Lower leg skin (tissue), 4 donors: ENCODE results near the gene ISCA1. TPM values are rescaled to one million over a fixed set of nuclear protein-coding genes. Genes with fewer than 3 reads are reported as not detected.
"Not testable (repeated sequence)": the region's sequence is repeated elsewhere in the genome, so short reads cannot be mapped to it uniquely, and the experiment has no call there.

ENCODE experiments used
- DNase-seq, 2 donors: peaks; one replicate each; pipeline ENCODE4 v3.0.0-alpha.2; 2019; ENCODE audit warnings: low spot score in 2 of 2
- H3K4me3 ChIP-seq: fragments of 200-600 bp; sonication (generic); 2 replicates; pipeline ENCODE4 v1.5.1; 2017; ENCODE audit warnings: mild to moderate bottlenecking, low read depth; ENCODE audit not compliant: poor library complexity, severe bottlenecking
- CTCF ChIP-seq, 3 donors: fragments of 450-650 bp; IDR thresholded peaks; one replicate each; pipeline ENCODE4 v1.5.1; 2016; ENCODE audit warnings: antibody characterized with exemption in 3 of 3, mild to moderate bottlenecking in 3 of 3, moderate library complexity in 2 of 3
- POLR2A ChIP-seq, 2 donors: fragments of 450-650 bp; IDR thresholded peaks; one replicate each; pipeline ENCODE4 v1.6.1; 2016 to 2017; ENCODE audit warnings: antibody characterized with exemption in 2 of 2, mild to moderate bottlenecking in 1 of 2, moderate library complexity in 1 of 2
- WGBS, 2 donors: methylation state at CpG; one replicate each; pipeline ENCODE4 v1.1.5; 2018; 5-methylcytosine and 5-hydroxymethylcytosine counted together
- intact Hi-C: fragments of 100-400 bp; cut with DNase I; formaldehyde crosslinking; loops from one replicate; pipeline ENCODE4 v1.15.0; 2023; ENCODE audit warnings: low total_unique reads
- total RNA-seq, 4 donors: library from RNA; depleted of rRNA; stranded (reverse); fragments of >200 nt; gene quantifications; one replicate each; pipeline ENCODE4 v1.1.0, GENCODE V29; 2016

The ISCA1 gene
- total RNA-seq, 4 donors from 2014 or later: 24.1 to 36.1 (median 27.6) TPM

DNA sequence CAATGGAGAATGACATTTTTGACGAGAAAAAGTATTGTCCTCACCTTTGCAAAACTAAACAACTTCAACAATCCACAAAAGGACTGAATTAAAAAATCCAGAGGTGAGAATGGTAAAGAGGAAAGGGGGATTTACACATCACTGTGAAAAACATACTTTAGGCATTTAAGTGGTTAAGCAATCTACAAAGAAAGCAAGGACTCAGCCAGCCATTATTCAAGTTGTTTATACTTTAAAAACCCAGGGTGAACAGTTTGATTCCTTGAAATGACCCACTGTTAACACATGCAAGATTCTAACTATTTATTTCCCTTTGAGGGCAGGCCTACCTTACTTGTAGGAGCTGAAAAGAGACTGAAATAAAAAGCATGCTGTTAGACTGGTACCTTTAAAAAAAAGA, 42.6 kb upstream of the ISCA1 start:
- TF ChIP-seq CTCF (IDR thresholded peaks at IDR 0.05): no peak
- no peak for TF ChIP-seq POLR2A (IDR thresholded peaks at IDR 0.05)
- no peak overlapping the region for H3K4me3 ChIP-seq
- no peak for DNase-seq
- 91 to 95% methylated on average over 1 of the region's 1 CpG for WGBS, 2 donors
- intact Hi-C loops: no loop called here

DNA sequence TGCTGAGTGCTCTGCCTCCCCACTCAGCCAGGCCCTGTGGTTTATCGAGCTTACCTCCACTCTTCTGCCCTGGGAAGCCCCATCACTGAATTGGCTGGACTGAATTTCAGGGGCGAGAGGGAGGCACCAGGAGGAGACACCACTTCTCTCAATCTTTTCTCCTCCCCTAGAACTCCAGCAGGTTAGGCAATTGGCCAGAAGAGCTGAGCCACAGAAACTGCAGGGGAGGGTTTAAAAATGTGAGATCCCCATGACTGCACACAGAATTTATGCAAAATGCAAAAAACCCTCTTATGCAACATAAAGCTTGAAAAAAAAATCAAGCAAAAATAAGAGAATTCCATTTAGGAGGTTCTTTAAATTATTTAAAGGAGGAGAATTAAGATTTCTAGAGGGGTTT, 42.0 kb upstream of the ISCA1 start:
- no peak for TF ChIP-seq POLR2A (IDR thresholded peaks at IDR 0.05)
- TF ChIP-seq CTCF (IDR thresholded peaks at IDR 0.05): no peak
- 83 to 84% methylated on average over 2 of the region's 2 CpGs for WGBS, 2 donors
- no peak for DNase-seq
- H3K4me3 ChIP-seq: no peak overlapping the region
- intact Hi-C loops: no loop called here

- intact Hi-C loops: no loop called here
- no peak overlapping the region for H3K4me3 ChIP-seq
- DNase-seq: no peak
- 72 to 80% methylated on average over 8 of the region's 8 CpGs for WGBS, 2 donors
- no peak for TF ChIP-seq POLR2A (IDR thresholded peaks at IDR 0.05)
- TF ChIP-seq CTCF (IDR thresholded peaks at IDR 0.05): no peak
Observed at GRCh38 chr9:86322973-86323644, 40.8 kb upstream of the ISCA1 start.

DNA sequence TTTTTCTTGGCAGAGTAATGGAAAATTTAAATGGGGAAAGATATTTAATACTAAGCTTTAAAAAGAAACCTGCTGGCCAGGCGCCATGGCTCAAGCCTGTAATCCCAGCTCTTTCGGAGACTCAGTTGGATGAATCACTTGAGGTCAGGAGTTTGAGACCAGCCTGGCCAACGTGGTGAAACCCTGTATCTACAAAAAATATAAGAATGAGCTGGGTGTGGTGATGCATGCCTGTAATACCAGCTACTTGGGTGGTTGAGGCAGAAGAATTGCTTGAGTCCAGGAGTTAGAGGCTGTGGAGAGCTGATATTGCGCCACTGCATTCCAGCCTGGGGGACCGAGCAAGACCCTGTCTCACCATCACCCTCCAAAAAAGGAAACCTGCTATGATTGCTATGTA, 39.0 kb upstream of the ISCA1 start:
- 85 to 87% methylated on average over 5 of the region's 5 CpGs for WGBS, 2 donors
- intact Hi-C loops: no loop called here
- DNase-seq: no peak
- no peak overlapping the region for H3K4me3 ChIP-seq
- TF ChIP-seq POLR2A (IDR thresholded peaks at IDR 0.05) (no peak), CTCF (IDR thresholded peaks at IDR 0.05) (no peak)

GRCh38 chr9:86318187-86318586, 35.8 kb upstream of the ISCA1 start:
- DNase-seq: no peak
- 95 to 98% methylated on average over 4 of the region's 4 CpGs for WGBS, 2 donors
- intact Hi-C loops: no loop called here
- H3K4me3 ChIP-seq: no peak overlapping the region
- no peak for TF ChIP-seq POLR2A (IDR thresholded peaks at IDR 0.05)
- no peak for TF ChIP-seq CTCF (IDR thresholded peaks at IDR 0.05)

DNA sequence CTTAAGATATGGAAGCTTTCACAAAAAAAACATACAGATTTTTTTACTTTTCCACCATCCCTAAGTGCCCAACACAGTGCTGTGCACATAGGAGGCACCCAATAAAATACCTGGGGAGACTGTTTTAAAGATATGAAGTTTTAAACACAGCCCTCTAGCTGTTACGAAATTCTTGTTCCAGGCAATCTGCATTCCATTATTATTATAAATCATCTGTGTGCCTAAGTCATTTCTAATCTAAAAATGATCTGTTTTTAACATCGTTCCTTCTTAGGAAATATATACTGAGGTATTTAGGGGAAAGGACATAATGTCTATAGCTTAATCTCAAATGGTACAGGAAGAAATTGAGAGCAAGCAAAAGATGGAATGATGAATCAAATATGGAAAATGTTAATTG, 32.7 kb upstream of the ISCA1 start:
- no peak for DNase-seq
- TF ChIP-seq POLR2A (IDR thresholded peaks at IDR 0.05): no peak
- no peak for TF ChIP-seq CTCF (IDR thresholded peaks at IDR 0.05)
- intact Hi-C loops: no loop called here
- WGBS, 2 donors: 50 to 71% methylated on average over 2 of the region's 2 CpGs
- no peak overlapping the region for H3K4me3 ChIP-seq

GRCh38 chr9:86312959-86313358, 30.6 kb upstream of the ISCA1 start:
- H3K4me3 ChIP-seq, DNase-seq, intact Hi-C loops: not testable (repeated sequence)
- 95 to 100% methylated on average over 2 of the region's 2 CpGs for WGBS, 2 donors
